SK-N-SH (cell line): Measurements from ENCODE around the gene SPIB. TPM values are rescaled to one million over a fixed set of nuclear protein-coding genes. Genes with fewer than 3 reads are reported as not detected.

Experiments used
- CTCF ChIA-PET: fragments of 300-600, 350-600 bp; formaldehyde crosslinking; extraction: SDS; loops from one replicate; lab custom pipeline; 2021; lab: Yijun Ruan, JAX
- POLR2A ChIA-PET: fragments of 350-600 bp; sonication (Branson Sonifier 250); formaldehyde crosslinking; extraction: SDS; loops from one replicate; lab custom pipeline; 2020; ENCODE audit warnings: antibody characterized with exemption, inconsistent platforms; lab: Yijun Ruan, JAX
- DNase-seq: peaks from one replicate; pipeline ENCODE4 v3.0.0; 2012
- H2AFZ ChIP-seq: fragments of 200-600 bp; sonication (generic); 2 replicates; pipeline ENCODE4 v1.8.1; 2016; ENCODE audit warnings: antibody characterized with exemption, mild to moderate bottlenecking, low read depth
- H3F3A ChIP-seq: fragments of 200-600 bp; sonication (generic); replicated peaks from 2 replicates; pipeline ENCODE3; 2016; ENCODE audit warnings: antibody characterized with exemption, mild to moderate bottlenecking; ENCODE audit not compliant: insufficient read depth
- H3K27ac ChIP-seq, 2 experiments: fragments of 200-500 bp in 1 of 2; fragments of 200-600 bp in 1 of 2; sonication (Bioruptor generic) in 1 of 2; sonication (generic), shearing (Covaris generic) in 1 of 2; 2 replicates each; pipeline versions ENCODE4 v1.5.1 to v1.6.1; 2014 to 2016; ENCODE audit warnings: low read depth in 2 of 2, inconsistent platforms in 1 of 2, low read length in 1 of 2, mild to moderate bottlenecking in 1 of 2, mixed read lengths in 1 of 2
- H3K27me3 ChIP-seq: fragments of 200-600 bp; sonication (generic), shearing (Covaris generic); 2 replicates; pipeline ENCODE4 v1.6.1; 2016; ENCODE audit warnings: mixed run types; ENCODE audit not compliant: insufficient read depth
- H3K36me3 ChIP-seq, 2 experiments: fragments of 200-500 bp in 1 of 2; fragments of 200-600 bp in 1 of 2; sonication (Bioruptor generic) in 1 of 2; sonication (generic) in 1 of 2; replicated peaks in 1 of 2; 2 replicates each; pipeline versions ENCODE3 to v1.5.1; 2014 to 2016; ENCODE audit warnings: low read length in 1 of 2, mild to moderate bottlenecking in 1 of 2; ENCODE audit not compliant: insufficient read depth in 2 of 2, control insufficient read depth in 1 of 2
- H3K4me1 ChIP-seq, 2 experiments: fragments of 200-500 bp in 1 of 2; fragments of 200-600 bp in 1 of 2; sonication (Bioruptor generic) in 1 of 2; sonication (generic), shearing (Covaris generic) in 1 of 2; 2 replicates each; pipeline versions ENCODE4 v1.5.1 to v1.6.1; 2014 to 2016; ENCODE audit warnings: low read depth in 1 of 2, low read length in 1 of 2, mixed run types in 1 of 2; ENCODE audit not compliant: insufficient read depth in 2 of 2, control insufficient read depth in 1 of 2
- H3K4me2 ChIP-seq: fragments of 200-600 bp; sonication (generic), shearing (Covaris generic); 2 replicates; pipeline ENCODE4 v1.6.1; 2017; ENCODE audit warnings: mixed run types
- H3K4me3 ChIP-seq, 2 experiments: fragments of 200-500 bp in 1 of 2; fragments of 200-600 bp in 1 of 2; sonication (Bioruptor generic) in 1 of 2; sonication (generic), shearing (Covaris generic) in 1 of 2; 2 replicates each; pipeline versions ENCODE4 v1.5.1 to v1.8.1; 2014 to 2016; ENCODE audit warnings: low read depth in 2 of 2, inconsistent platforms in 1 of 2, low read length in 1 of 2, mild to moderate bottlenecking in 1 of 2, mixed read lengths in 1 of 2, moderate library complexity in 1 of 2
- H3K79me2 ChIP-seq: fragments of 200-600 bp; sonication (generic); 2 replicates; pipeline ENCODE4 v1.8.1; 2017; ENCODE audit warnings: mild to moderate bottlenecking; ENCODE audit not compliant: insufficient read depth
- H3K9ac ChIP-seq: fragments of 200-600 bp; sonication (generic); 2 replicates; pipeline ENCODE4 v1.6.1; 2017; ENCODE audit warnings: mixed run types
- H3K9me2 ChIP-seq: fragments of 200-600 bp; sonication (generic); 2 replicates; pipeline ENCODE4 v1.6.1; 2017; ENCODE audit warnings: mixed run types
- H3K9me3 ChIP-seq: fragments of 200-600 bp; sonication (generic); 2 replicates; pipeline ENCODE4 v1.6.1; 2017; ENCODE audit warnings: mixed run types, mild to moderate bottlenecking, moderate library complexity
- H4K20me1 ChIP-seq: fragments of 200-600 bp; sonication (generic); 2 replicates; pipeline ENCODE4 v1.6.1; 2017; ENCODE audit warnings: mild to moderate bottlenecking, mixed run types; ENCODE audit not compliant: insufficient read depth
- EP300 ChIP-seq, 2 experiments: IDR thresholded peaks; 2 replicates each; pipeline versions ENCODE4 v1.4.0 to v1.6.1; 2012; ENCODE audit warnings: borderline replicate concordance in 1 of 2, low read depth in 1 of 2, low read length in 1 of 2
- EZH2phosphoT487 ChIP-seq: fragments of 200-600 bp; sonication (generic); IDR thresholded peaks from 2 replicates; pipeline ENCODE4 v1.6.1; 2017; ENCODE audit warnings: low read depth, mixed run types, mild to moderate bottlenecking, antibody characterized with exemption, moderate library complexity, borderline replicate concordance
- FOXJ3 ChIP-seq: sonication (generic); formaldehyde crosslinking; IDR thresholded peaks from 2 replicates; pipeline ENCODE4 v1.5.1; 2020; ENCODE audit warnings: mild to moderate bottlenecking, missing genetic modification reagents
- FOXM1 ChIP-seq: IDR thresholded peaks from 2 replicates; pipeline ENCODE4 v1.4.0; 2012; ENCODE audit warnings: low read depth, mild to moderate bottlenecking
- GABPA ChIP-seq: IDR thresholded peaks from 2 replicates; pipeline ENCODE4 v1.4.0; 2012; ENCODE audit warnings: low read depth, mild to moderate bottlenecking
- GATA2 ChIP-seq: sonication (generic); formaldehyde crosslinking; IDR thresholded peaks from 2 replicates; pipeline ENCODE4 v1.5.0; 2020; ENCODE audit warnings: mild to moderate bottlenecking, missing genetic modification reagents
- MAX ChIP-seq: IDR thresholded peaks from 2 replicates; pipeline ENCODE4 v1.4.0; 2012; ENCODE audit warnings: low read depth
- MXI1 ChIP-seq: IDR thresholded peaks from 2 replicates; pipeline ENCODE4 v1.6.1; 2012; ENCODE audit warnings: mild to moderate bottlenecking, low read depth, low read length, improper control_type of control experiment
- NFIC ChIP-seq: IDR thresholded peaks from 2 replicates; pipeline ENCODE4 v1.4.0; 2012; ENCODE audit warnings: borderline replicate concordance
- NRF1 ChIP-seq: IDR thresholded peaks from 2 replicates; pipeline ENCODE4 v1.6.1; 2012; ENCODE audit warnings: low read depth, mild to moderate bottlenecking, low read length
- POLR2AphosphoS5 ChIP-seq: IDR thresholded peaks from 2 replicates; pipeline ENCODE4 v1.6.1; 2012; ENCODE audit warnings: low read depth, low read length
- RAD21 ChIP-seq: IDR thresholded peaks from 2 replicates; pipeline ENCODE4 v1.6.1; 2012; ENCODE audit warnings: mild to moderate bottlenecking, low read length
- RCOR1 ChIP-seq: fragments of 150-350 bp; IDR thresholded peaks from 2 replicates; pipeline ENCODE4 v1.6.1; 2017; ENCODE audit warnings: antibody characterized with exemption, low read length
- REST ChIP-seq: IDR thresholded peaks from 2 replicates; pipeline ENCODE4 v1.6.1; 2012; ENCODE audit warnings: mild to moderate bottlenecking, low read depth, low read length, moderate library complexity
- RFX5 ChIP-seq: IDR thresholded peaks from 2 replicates; pipeline ENCODE4 v1.6.1; 2012; ENCODE audit warnings: mild to moderate bottlenecking, improper control_type of control experiment, low read length
- TEAD4 ChIP-seq: IDR thresholded peaks from 2 replicates; pipeline ENCODE4 v1.4.0; 2012; ENCODE audit warnings: mild to moderate bottlenecking, borderline replicate concordance; ENCODE audit not compliant: insufficient read depth
- USF1 ChIP-seq: IDR thresholded peaks from 2 replicates; pipeline ENCODE4 v1.4.0; 2012; ENCODE audit warnings: low read depth, borderline replicate concordance
- YY1 ChIP-seq: IDR thresholded peaks from 2 replicates; pipeline ENCODE4 v1.4.0; 2012; ENCODE audit warnings: low read depth, mild to moderate bottlenecking
- WGBS: methylation state at CpG from one replicate; pipeline ENCODE4 v1.1.6; 2017; ENCODE audit warnings: low lambda C conversion rate; 5-methylcytosine and 5-hydroxymethylcytosine counted together
- polyA plus RNA-seq, 3 experiments: library from polyadenylated mRNA; depleted of rRNA; stranded (reverse); fragments of >200 nt; gene quantifications; 2 replicates each; pipeline ENCODE4 v1.2.3, GENCODE V29; 2012

Gene SPIB
- polyA plus RNA-seq, 1 of the 3 experiments (the other 2 are of a cell fraction) = not detected

- POLR2A ChIA-PET = no interaction called here
- TF ChIP-seq REST (no peak), FOXM1 (no peak), MAX (no peak), MXI1 (no peak), NRF1 (no peak), EP300 (IDR thresholded peaks at IDR 0.05; ENCODE audit: borderline replicate concordance in 1 of 2, low read depth in 1 of 2, low read length in 1 of 2) (no peak), GABPA (no peak), GATA2 (no peak), NFIC (no peak), YY1 (no peak), RFX5 (no peak), EZH2phosphoT487 (no peak), USF1 (no peak), POLR2AphosphoS5 (no peak), RCOR1 (no peak), TEAD4 (no peak), RAD21 (no peak), FOXJ3 (CRISPR knock-in tag) (no peak)
- DNase-seq = no peak
Measured at GRCh38 chr19:50433201-50434180, 14.8 kb downstream of the SPIB start.

More at GRCh38 chr19:50433201-50434180, 14.8 kb downstream of the SPIB start:
- Histone ChIP-seq H4K20me1 (no peaks in the 10 kb centered on the region), H3K9me3 (no peaks in the 10 kb centered on the region), H3K79me2 (no peaks in the 10 kb centered on the region), H3K27me3 (peaks cover 38% of the 10 kb centered on the region), H3K4me2 (no peak overlapping the region), H3K4me3 (no peak overlapping the region), H3K9ac (no peak overlapping the region), H3K4me1 (peaks cover 0 to 19% of the 10 kb centered on the region in 2 experiments; a peak in 1 of 4 replicates), H2AFZ (no peak overlapping the region), H3K27ac (no peak overlapping the region), H3K9me2 (no peaks in the 10 kb centered on the region), H3F3A (no peaks in the 10 kb centered on the region), H3K36me3 (no peaks in the 10 kb centered on the region)
- 50% methylated on average over 14 of the region's 19 CpGs for WGBS
- CTCF ChIA-PET = interaction anchor here (0.6 kb wide), 1 partner anchor 27 kb away, joined by 3 read pairs; no protein-coding TSS in a partner anchor
